ENCODE results near the gene HSPA1B.

GRCh38 chr6:31822036-31822821, 5.3 kb upstream of the HSPA1B start:
- TF ChIP-seq CTCF (IDR thresholded peaks at IDR 0.05): no peak
- peak in 1 of 2 donors; percentile 50 for TF ChIP-seq POLR2A (IDR thresholded peaks at IDR 0.05)

All from lower leg skin (tissue), 3 donors.